GM10248 (cell line): ENCODE results near the gene UBXN1.

Source experiments
- CTCF ChIA-PET: fragments of 300-600 bp; sonication (Branson Sonifier 250); formaldehyde crosslinking; extraction: SDS; loops from one replicate; lab custom pipeline; 2021; ENCODE audit warnings: antibody characterized with exemption; lab: Yijun Ruan, JAX
- POLR2A ChIA-PET: fragments of 350-650 bp; sonication (Branson Sonifier 250); formaldehyde crosslinking; extraction: SDS; loops from one replicate; lab custom pipeline; 2020; ENCODE audit warnings: antibody characterized with exemption; lab: Yijun Ruan, JAX
- DNase-seq: peaks from one replicate; pipeline ENCODE4 v3.0.0; 2012; ENCODE audit errors: extremely low spot score
- CTCF ChIP-seq: IDR thresholded peaks from 2 replicates; pipeline ENCODE4 v1.5.1; 2012; ENCODE audit warnings: mild to moderate bottlenecking, low read depth; ENCODE audit errors: extremely low read depth, missing control alignments, control extremely low read depth

The UBXN1 gene

GRCh38 chr11:62671608-62672389 lies 7.1 kb downstream of the UBXN1 start, which contains the start of the genes LBHD1 and UQCC3:
Gene LBHD1 (minus strand): TSS chr11:62672267. CDS start chr11:62670031, 2,236 bp downstream.
Gene UQCC3 (plus strand): TSS chr11:62671673. CDS start chr11:62671746, 73 bp downstream.
- peak; percentile 86 for DNase-seq
- CTCF ChIA-PET = interaction anchor here (1.0 to 5.1 kb wide), 8 partner anchors 9 to 247 kb away, joined by 3 to 34 read pairs (median 4); partner anchors contain the start of gene LRRN4CL
- POLR2A ChIA-PET = interaction anchor here (0.6 to 9.8 kb wide), 15 partner anchors 6 to 1671 kb away, joined by 3 to 95 read pairs (median 4); partner anchors contain the start of genes B3GAT3, C11orf98, CSKMT and EEF1G
- TF ChIP-seq CTCF = no peak

GRCh38 chr11:62671236-62671607 lies 7.7 kb downstream of the UBXN1 start:
- ChIA-PET CTCF (interaction anchor here (1.2 to 5.1 kb wide), 6 partner anchors 10 to 247 kb away, joined by 3 to 34 read pairs (median 6); no protein-coding TSS in a partner anchor), POLR2A (interaction anchor here (0.6 to 1.5 kb wide), 12 partner anchors 18 to 880 kb away, joined by 3 to 10 read pairs (median 4); partner anchors contain the start of genes B3GAT3, GANAB, INTS5 and TUT1)
- no peak for TF ChIP-seq CTCF
- no peak for DNase-seq

- CTCF ChIA-PET = interaction anchor here (0.6 to 5.1 kb wide), 6 partner anchors 11 to 117 kb away, joined by 3 to 34 read pairs (median 4); partner anchors contain the start of gene LRRN4CL
- POLR2A ChIA-PET = interaction anchor here (0.7 to 1.4 kb wide), 2 partner anchors 78 to 513 kb away, joined by 3 to 5 read pairs; partner anchors contain the start of gene TUT1
- no peak for DNase-seq
- TF ChIP-seq CTCF = no peak
Observed at GRCh38 chr11:62669420-62670161, 9.3 kb downstream of the UBXN1 start.

GRCh38 chr11:62667460-62667859 lies 11.4 kb downstream of the UBXN1 start:
- ChIA-PET CTCF (interaction anchor here (1.2 to 2.6 kb wide), 6 partner anchors 9 to 243 kb away, joined by 4 to 12 read pairs (median 6); no protein-coding TSS in a partner anchor), POLR2A (interaction anchor here (0.9 to 3.8 kb wide), 7 partner anchors 9 to 174 kb away, joined by 3 to 95 read pairs (median 6); partner anchors contain the start of genes B3GAT3, INTS5, LBHD1 and TUT1)
- no peak for DNase-seq
- TF ChIP-seq CTCF = no peak

GRCh38 chr11:62666259-62666926 lies 12.5 kb downstream of the UBXN1 start:
- POLR2A ChIA-PET = interaction anchor here (0.6 to 3.8 kb wide), 21 partner anchors 10 to 175 kb away, joined by 3 to 95 read pairs (median 17); partner anchors contain the start of genes B3GAT3, EEF1G, GANAB and INTS5
- CTCF ChIA-PET = interaction anchor here (1.1 to 2.6 kb wide), 10 partner anchors 8 to 242 kb away, joined by 3 to 12 read pairs (median 8); partner anchors contain the start of gene SLC3A2
- TF ChIP-seq CTCF = no peak
- peak; percentile 9 for DNase-seq
